SK-N-SH (cell line): Measurements from ENCODE around the gene DOHH. TPM values are rescaled to one million over a fixed set of nuclear protein-coding genes. Genes with fewer than 3 reads are reported as not detected.
A peak's percentile ranks its signal among the peaks of the same experiment; 100 is the strongest.

ENCODE experiments used
- CTCF ChIA-PET: fragments of 300-600, 350-600 bp; formaldehyde crosslinking; extraction: SDS; loops from one replicate; lab custom pipeline; 2021; lab: Yijun Ruan, JAX
- POLR2A ChIA-PET: fragments of 350-600 bp; sonication (Branson Sonifier 250); formaldehyde crosslinking; extraction: SDS; loops from one replicate; lab custom pipeline; 2020; ENCODE audit warnings: antibody characterized with exemption, inconsistent platforms; lab: Yijun Ruan, JAX
- DNase-seq: peaks from one replicate; pipeline ENCODE4 v3.0.0; 2012
- H2AFZ ChIP-seq: fragments of 200-600 bp; sonication (generic); 2 replicates; pipeline ENCODE4 v1.8.1; 2016; ENCODE audit warnings: antibody characterized with exemption, mild to moderate bottlenecking, low read depth
- H3F3A ChIP-seq: fragments of 200-600 bp; sonication (generic); replicated peaks from 2 replicates; pipeline ENCODE3; 2016; ENCODE audit warnings: antibody characterized with exemption, mild to moderate bottlenecking; ENCODE audit not compliant: insufficient read depth
- H3K27ac ChIP-seq, 2 experiments: fragments of 200-500 bp in 1 of 2; fragments of 200-600 bp in 1 of 2; sonication (Bioruptor generic) in 1 of 2; sonication (generic), shearing (Covaris generic) in 1 of 2; 2 replicates each; pipeline versions ENCODE4 v1.5.1 to v1.6.1; 2014 to 2016; ENCODE audit warnings: low read depth in 2 of 2, inconsistent platforms in 1 of 2, low read length in 1 of 2, mild to moderate bottlenecking in 1 of 2, mixed read lengths in 1 of 2
- H3K27me3 ChIP-seq: fragments of 200-600 bp; sonication (generic), shearing (Covaris generic); 2 replicates; pipeline ENCODE4 v1.6.1; 2016; ENCODE audit warnings: mixed run types; ENCODE audit not compliant: insufficient read depth
- H3K36me3 ChIP-seq, 2 experiments: fragments of 200-500 bp in 1 of 2; fragments of 200-600 bp in 1 of 2; sonication (Bioruptor generic) in 1 of 2; sonication (generic) in 1 of 2; replicated peaks in 1 of 2; 2 replicates each; pipeline versions ENCODE3 to v1.5.1; 2014 to 2016; ENCODE audit warnings: low read length in 1 of 2, mild to moderate bottlenecking in 1 of 2; ENCODE audit not compliant: insufficient read depth in 2 of 2, control insufficient read depth in 1 of 2
- H3K4me1 ChIP-seq, 2 experiments: fragments of 200-500 bp in 1 of 2; fragments of 200-600 bp in 1 of 2; sonication (Bioruptor generic) in 1 of 2; sonication (generic), shearing (Covaris generic) in 1 of 2; 2 replicates each; pipeline versions ENCODE4 v1.5.1 to v1.6.1; 2014 to 2016; ENCODE audit warnings: low read depth in 1 of 2, low read length in 1 of 2, mixed run types in 1 of 2; ENCODE audit not compliant: insufficient read depth in 2 of 2, control insufficient read depth in 1 of 2
- H3K4me2 ChIP-seq: fragments of 200-600 bp; sonication (generic), shearing (Covaris generic); 2 replicates; pipeline ENCODE4 v1.6.1; 2017; ENCODE audit warnings: mixed run types
- H3K4me3 ChIP-seq, 2 experiments: fragments of 200-500 bp in 1 of 2; fragments of 200-600 bp in 1 of 2; sonication (Bioruptor generic) in 1 of 2; sonication (generic), shearing (Covaris generic) in 1 of 2; 2 replicates each; pipeline versions ENCODE4 v1.5.1 to v1.8.1; 2014 to 2016; ENCODE audit warnings: low read depth in 2 of 2, inconsistent platforms in 1 of 2, low read length in 1 of 2, mild to moderate bottlenecking in 1 of 2, mixed read lengths in 1 of 2, moderate library complexity in 1 of 2
- H3K79me2 ChIP-seq: fragments of 200-600 bp; sonication (generic); 2 replicates; pipeline ENCODE4 v1.8.1; 2017; ENCODE audit warnings: mild to moderate bottlenecking; ENCODE audit not compliant: insufficient read depth
- H3K9ac ChIP-seq: fragments of 200-600 bp; sonication (generic); 2 replicates; pipeline ENCODE4 v1.6.1; 2017; ENCODE audit warnings: mixed run types
- H3K9me2 ChIP-seq: fragments of 200-600 bp; sonication (generic); 2 replicates; pipeline ENCODE4 v1.6.1; 2017; ENCODE audit warnings: mixed run types
- H3K9me3 ChIP-seq: fragments of 200-600 bp; sonication (generic); 2 replicates; pipeline ENCODE4 v1.6.1; 2017; ENCODE audit warnings: mixed run types, mild to moderate bottlenecking, moderate library complexity
- H4K20me1 ChIP-seq: fragments of 200-600 bp; sonication (generic); 2 replicates; pipeline ENCODE4 v1.6.1; 2017; ENCODE audit warnings: mild to moderate bottlenecking, mixed run types; ENCODE audit not compliant: insufficient read depth
- FOSL2 ChIP-seq: IDR thresholded peaks from 2 replicates; pipeline ENCODE4 v1.4.0; 2012; ENCODE audit warnings: low read depth, mild to moderate bottlenecking, moderate library complexity, borderline replicate concordance
- JUND ChIP-seq: IDR thresholded peaks from 2 replicates; pipeline ENCODE4 v1.4.0; 2012
- MEF2A ChIP-seq: IDR thresholded peaks from 2 replicates; pipeline ENCODE4 v1.4.0; 2012; ENCODE audit warnings: low read depth, borderline replicate concordance
- SIN3A ChIP-seq: IDR thresholded peaks from 2 replicates; pipeline ENCODE4 v1.6.1; 2012; ENCODE audit warnings: low read depth, mild to moderate bottlenecking, low read length, moderate library complexity, borderline replicate concordance
- TEAD4 ChIP-seq: IDR thresholded peaks from 2 replicates; pipeline ENCODE4 v1.4.0; 2012; ENCODE audit warnings: mild to moderate bottlenecking, borderline replicate concordance; ENCODE audit not compliant: insufficient read depth
- YY1 ChIP-seq: IDR thresholded peaks from 2 replicates; pipeline ENCODE4 v1.4.0; 2012; ENCODE audit warnings: low read depth, mild to moderate bottlenecking
- WGBS: methylation state at CpG from one replicate; pipeline ENCODE4 v1.1.6; 2017; ENCODE audit warnings: low lambda C conversion rate; 5-methylcytosine and 5-hydroxymethylcytosine counted together
- polyA plus RNA-seq, 3 experiments: library from polyadenylated mRNA; depleted of rRNA; stranded (reverse); fragments of >200 nt; gene quantifications; 2 replicates each; pipeline ENCODE4 v1.2.3, GENCODE V29; 2012
- TF ChIP-seq, protein P1 (sequence below): IDR thresholded peaks from 2 replicates; pipeline ENCODE4 v1.6.1; 2012; ENCODE audit warnings: mild to moderate bottlenecking, low read depth, low read length, moderate library complexity
- TF ChIP-seq, protein P2 (sequence below): IDR thresholded peaks from 2 replicates; pipeline ENCODE4; 2012
- TF ChIP-seq, protein P3 (sequence below): fragments of 150-350 bp; IDR thresholded peaks from 2 replicates; pipeline ENCODE4 v1.6.1; 2017; ENCODE audit warnings: antibody characterized with exemption, low read length, low read depth, borderline replicate concordance
- TF ChIP-seq, protein P4 (sequence below): fragments of 200-600 bp; sonication (generic); IDR thresholded peaks from 2 replicates; pipeline ENCODE4 v1.6.1; 2017; ENCODE audit warnings: antibody characterized with exemption, mild to moderate bottlenecking, moderate library complexity

The DOHH gene
- polyA plus RNA-seq, 1 of the 3 experiments (the other 2 are of a cell fraction): 14.3 TPM

DNA sequence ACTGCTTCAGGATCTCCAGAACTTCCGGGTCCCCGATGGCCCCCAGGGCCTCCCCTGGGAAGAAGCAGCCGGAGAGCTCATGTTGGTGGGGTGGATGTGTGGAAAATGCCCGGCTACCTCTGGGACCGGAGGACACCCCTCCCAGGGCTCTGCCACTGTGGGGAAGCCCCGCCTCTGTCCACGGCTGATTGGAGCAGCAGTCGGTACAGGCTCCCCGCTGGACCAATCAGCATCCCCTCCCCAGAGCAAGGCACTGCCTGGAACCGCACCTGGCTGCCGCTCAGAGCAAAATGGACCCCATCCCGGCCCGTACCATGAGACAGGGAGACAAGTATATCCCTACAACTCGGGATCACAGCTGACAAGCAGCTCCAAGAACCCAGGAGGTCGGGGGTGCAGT lies 6.4 kb downstream of the DOHH start:
- H3K4me2 ChIP-seq: no peak overlapping the region
- H2AFZ ChIP-seq: no peak overlapping the region
- no peaks in the 10 kb centered on the region for H3K9me3 ChIP-seq
- TF ChIP-seq YY1: no peak
- no peak for TF ChIP-seq SIN3A
- no peak for TF ChIP-seq MEF2A
- TF ChIP-seq, protein P1, sequence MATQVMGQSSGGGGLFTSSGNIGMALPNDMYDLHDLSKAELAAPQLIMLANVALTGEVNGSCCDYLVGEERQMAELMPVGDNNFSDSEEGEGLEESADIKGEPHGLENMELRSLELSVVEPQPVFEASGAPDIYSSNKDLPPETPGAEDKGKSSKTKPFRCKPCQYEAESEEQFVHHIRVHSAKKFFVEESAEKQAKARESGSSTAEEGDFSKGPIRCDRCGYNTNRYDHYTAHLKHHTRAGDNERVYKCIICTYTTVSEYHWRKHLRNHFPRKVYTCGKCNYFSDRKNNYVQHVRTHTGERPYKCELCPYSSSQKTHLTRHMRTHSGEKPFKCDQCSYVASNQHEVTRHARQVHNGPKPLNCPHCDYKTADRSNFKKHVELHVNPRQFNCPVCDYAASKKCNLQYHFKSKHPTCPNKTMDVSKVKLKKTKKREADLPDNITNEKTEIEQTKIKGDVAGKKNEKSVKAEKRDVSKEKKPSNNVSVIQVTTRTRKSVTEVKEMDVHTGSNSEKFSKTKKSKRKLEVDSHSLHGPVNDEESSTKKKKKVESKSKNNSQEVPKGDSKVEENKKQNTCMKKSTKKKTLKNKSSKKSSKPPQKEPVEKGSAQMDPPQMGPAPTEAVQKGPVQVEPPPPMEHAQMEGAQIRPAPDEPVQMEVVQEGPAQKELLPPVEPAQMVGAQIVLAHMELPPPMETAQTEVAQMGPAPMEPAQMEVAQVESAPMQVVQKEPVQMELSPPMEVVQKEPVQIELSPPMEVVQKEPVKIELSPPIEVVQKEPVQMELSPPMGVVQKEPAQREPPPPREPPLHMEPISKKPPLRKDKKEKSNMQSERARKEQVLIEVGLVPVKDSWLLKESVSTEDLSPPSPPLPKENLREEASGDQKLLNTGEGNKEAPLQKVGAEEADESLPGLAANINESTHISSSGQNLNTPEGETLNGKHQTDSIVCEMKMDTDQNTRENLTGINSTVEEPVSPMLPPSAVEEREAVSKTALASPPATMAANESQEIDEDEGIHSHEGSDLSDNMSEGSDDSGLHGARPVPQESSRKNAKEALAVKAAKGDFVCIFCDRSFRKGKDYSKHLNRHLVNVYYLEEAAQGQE: no peak
- TF ChIP-seq, protein P2, sequence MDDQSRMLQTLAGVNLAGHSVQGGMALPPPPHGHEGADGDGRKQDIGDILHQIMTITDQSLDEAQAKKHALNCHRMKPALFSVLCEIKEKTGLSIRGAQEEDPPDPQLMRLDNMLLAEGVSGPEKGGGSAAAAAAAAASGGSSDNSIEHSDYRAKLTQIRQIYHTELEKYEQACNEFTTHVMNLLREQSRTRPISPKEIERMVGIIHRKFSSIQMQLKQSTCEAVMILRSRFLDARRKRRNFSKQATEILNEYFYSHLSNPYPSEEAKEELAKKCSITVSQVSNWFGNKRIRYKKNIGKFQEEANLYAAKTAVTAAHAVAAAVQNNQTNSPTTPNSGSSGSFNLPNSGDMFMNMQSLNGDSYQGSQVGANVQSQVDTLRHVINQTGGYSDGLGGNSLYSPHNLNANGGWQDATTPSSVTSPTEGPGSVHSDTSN: peak; percentile 90
- CTCF ChIA-PET: interaction anchor here (1.1 to 1.6 kb wide), 5 partner anchors 9 to 189 kb away, joined by 3 to 7 read pairs (median 5); partner anchors contain the start of gene SMIM44
- no peak overlapping the region for H3K27ac ChIP-seq
- H3K9me2 ChIP-seq: no peaks in the 10 kb centered on the region
- H3K79me2 ChIP-seq: peaks cover 18% of the 10 kb centered on the region
- no peaks in the 10 kb centered on the region for H3F3A ChIP-seq
- 84% methylated on average over 11 of the region's 15 CpGs for WGBS
- H3K9ac ChIP-seq: no peak overlapping the region
- H3K4me3 ChIP-seq: no peak overlapping the region
- 0 out of 4 replicates have a peak, but pooled peaks cover 0 to 2% of the 10 kb centered on the region in 2 experiments for H3K4me1 ChIP-seq
- H4K20me1 ChIP-seq: no peaks in the 10 kb centered on the region
- no peaks in the 10 kb centered on the region for H3K27me3 ChIP-seq
- peaks cover 8 to 28% of the 10 kb centered on the region in 2 experiments for H3K36me3 ChIP-seq
- DNase-seq: peak; percentile 87
- POLR2A ChIA-PET: no interaction called here

DNA sequence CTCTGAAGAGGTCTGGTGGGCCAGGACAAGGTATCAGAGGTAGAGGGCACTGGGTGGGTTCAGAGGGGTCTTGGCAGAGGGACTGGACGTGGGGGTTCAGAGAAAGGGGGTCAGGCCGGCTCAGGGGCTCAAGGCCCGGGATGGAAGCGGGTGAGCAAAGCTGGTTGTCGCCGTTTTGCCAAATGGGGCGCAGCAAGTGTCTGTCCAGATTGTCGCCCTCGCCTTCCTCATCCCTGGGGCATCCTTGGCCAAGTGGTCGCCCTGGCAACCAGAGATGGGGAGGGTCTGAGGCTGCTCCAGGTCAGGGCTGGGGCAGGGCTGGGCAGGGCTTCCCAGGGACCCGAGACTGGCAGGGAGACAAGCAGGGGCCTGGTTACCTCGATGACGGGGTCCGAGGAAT lies 6.8 kb downstream of the DOHH start:
- Histone ChIP-seq H3K79me2 (peaks cover 14% of the 10 kb centered on the region; the same call in 1 of the 2 replicates), H3K27me3 (no peaks in the 10 kb centered on the region), H3K36me3 (peaks cover 8 to 28% of the 10 kb centered on the region in 2 experiments), H3K27ac (no peak overlapping the region), H2AFZ (no peak overlapping the region), H3K4me3 (no peak overlapping the region), H3K4me1 (no peaks in the 10 kb centered on the region), H3K9me3 (no peaks in the 10 kb centered on the region), H4K20me1 (no peaks in the 10 kb centered on the region), H3F3A (no peaks in the 10 kb centered on the region), H3K9ac (no peak overlapping the region), H3K9me2 (no peaks in the 10 kb centered on the region), H3K4me2 (no peak overlapping the region)
- POLR2A ChIA-PET: no interaction called here
- WGBS: 98% methylated on average over 9 of the region's 14 CpGs
- CTCF ChIA-PET: interaction anchor here (1.3 to 1.6 kb wide), 2 partner anchors 10 to 64 kb away, joined by 3 to 7 read pairs; partner anchors contain the start of gene SMIM44
- DNase-seq: no peak
- no peak for TF ChIP-seq JUND
- TF ChIP-seq, protein P3, sequence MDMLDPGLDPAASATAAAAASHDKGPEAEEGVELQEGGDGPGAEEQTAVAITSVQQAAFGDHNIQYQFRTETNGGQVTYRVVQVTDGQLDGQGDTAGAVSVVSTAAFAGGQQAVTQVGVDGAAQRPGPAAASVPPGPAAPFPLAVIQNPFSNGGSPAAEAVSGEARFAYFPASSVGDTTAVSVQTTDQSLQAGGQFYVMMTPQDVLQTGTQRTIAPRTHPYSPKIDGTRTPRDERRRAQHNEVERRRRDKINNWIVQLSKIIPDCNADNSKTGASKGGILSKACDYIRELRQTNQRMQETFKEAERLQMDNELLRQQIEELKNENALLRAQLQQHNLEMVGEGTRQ: no peak
- TF ChIP-seq FOSL2: no peak
- TF ChIP-seq, protein P4, sequence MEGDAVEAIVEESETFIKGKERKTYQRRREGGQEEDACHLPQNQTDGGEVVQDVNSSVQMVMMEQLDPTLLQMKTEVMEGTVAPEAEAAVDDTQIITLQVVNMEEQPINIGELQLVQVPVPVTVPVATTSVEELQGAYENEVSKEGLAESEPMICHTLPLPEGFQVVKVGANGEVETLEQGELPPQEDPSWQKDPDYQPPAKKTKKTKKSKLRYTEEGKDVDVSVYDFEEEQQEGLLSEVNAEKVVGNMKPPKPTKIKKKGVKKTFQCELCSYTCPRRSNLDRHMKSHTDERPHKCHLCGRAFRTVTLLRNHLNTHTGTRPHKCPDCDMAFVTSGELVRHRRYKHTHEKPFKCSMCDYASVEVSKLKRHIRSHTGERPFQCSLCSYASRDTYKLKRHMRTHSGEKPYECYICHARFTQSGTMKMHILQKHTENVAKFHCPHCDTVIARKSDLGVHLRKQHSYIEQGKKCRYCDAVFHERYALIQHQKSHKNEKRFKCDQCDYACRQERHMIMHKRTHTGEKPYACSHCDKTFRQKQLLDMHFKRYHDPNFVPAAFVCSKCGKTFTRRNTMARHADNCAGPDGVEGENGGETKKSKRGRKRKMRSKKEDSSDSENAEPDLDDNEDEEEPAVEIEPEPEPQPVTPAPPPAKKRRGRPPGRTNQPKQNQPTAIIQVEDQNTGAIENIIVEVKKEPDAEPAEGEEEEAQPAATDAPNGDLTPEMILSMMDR: no peak
- no peak for TF ChIP-seq TEAD4
- TF ChIP-seq, all 33 proteins: peak for 0
